ENCODE results near the gene AFAP1.

The AFAP1 gene

DNA sequence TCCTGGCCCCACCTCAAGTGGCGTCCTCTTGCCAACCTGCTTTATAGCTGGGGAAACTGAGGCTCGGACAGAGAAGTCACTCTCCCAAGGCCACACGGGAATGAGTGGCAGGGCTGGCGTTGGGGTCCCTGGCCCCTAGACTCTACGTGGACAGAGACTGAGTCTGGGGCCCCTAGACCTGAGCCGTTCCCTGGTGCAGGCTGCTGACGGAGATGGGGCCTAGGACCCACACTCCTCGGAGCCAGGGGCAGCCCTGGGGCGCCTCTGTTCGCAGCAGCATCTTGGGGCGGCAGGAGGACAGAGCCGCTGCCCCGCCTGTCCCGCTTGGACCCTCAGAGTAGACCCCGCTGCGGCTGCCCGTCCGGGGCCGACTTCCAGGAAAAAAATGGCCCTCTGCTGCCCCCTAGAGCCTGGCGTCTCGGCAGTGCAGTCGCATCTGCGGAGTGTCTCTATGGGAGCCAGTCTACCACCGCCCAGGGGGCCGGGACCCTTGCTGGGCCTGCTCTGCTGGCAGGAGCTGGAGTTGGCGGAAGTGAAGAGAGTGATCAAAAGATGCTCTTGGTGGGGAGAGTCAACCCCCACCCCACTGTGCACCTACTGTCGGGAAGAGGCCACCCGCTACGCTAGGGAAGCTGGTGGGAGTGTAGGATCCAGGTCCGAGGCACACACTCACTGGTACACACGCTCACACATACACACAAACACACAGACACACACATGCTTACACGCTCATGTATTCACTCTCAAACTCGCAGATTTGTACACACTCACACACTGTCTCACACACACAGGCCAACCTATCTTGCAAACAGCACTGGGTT, 220.1 kb downstream of the AFAP1 start:
- peak; percentile 22 for DNase-seq (ENCODE audit: low read depth)
- TF ChIP-seq, protein P1, sequence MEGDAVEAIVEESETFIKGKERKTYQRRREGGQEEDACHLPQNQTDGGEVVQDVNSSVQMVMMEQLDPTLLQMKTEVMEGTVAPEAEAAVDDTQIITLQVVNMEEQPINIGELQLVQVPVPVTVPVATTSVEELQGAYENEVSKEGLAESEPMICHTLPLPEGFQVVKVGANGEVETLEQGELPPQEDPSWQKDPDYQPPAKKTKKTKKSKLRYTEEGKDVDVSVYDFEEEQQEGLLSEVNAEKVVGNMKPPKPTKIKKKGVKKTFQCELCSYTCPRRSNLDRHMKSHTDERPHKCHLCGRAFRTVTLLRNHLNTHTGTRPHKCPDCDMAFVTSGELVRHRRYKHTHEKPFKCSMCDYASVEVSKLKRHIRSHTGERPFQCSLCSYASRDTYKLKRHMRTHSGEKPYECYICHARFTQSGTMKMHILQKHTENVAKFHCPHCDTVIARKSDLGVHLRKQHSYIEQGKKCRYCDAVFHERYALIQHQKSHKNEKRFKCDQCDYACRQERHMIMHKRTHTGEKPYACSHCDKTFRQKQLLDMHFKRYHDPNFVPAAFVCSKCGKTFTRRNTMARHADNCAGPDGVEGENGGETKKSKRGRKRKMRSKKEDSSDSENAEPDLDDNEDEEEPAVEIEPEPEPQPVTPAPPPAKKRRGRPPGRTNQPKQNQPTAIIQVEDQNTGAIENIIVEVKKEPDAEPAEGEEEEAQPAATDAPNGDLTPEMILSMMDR (IDR thresholded peaks at IDR 0.05; ENCODE audit: insufficient read depth, low read depth, low read length, missing control alignments), result peak; percentile 75
- H3K4me3 ChIP-seq (ENCODE audit: low read depth, low read length), result no peak overlapping the region

DNA sequence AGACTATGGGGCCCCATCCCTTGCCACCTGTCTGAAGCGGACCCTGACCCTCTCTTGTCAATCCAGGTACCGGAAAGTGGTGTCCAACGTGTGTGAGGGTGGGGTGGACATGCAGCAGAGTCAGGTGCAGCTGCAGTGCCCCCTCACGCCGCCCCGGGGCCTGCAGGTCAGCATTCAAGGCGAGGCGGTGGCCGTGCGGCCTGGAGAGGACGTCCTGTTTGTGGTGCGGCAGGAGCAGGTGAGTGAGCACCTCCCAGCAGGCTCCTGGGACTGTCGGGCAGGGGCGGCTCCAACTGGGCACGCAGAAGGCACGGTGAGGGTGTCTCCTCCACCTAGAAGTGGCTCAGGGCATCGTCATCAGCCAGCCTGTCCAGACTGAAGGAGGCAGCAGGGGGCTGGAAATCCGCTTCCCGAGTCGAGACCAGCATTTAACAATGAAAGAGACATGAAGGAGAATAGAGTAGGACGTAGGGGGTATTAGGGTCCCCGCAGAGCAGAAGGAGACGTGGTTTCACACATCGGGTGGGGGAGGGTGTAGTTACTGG, 221.6 kb downstream of the AFAP1 start:
- no peak overlapping the region for H3K4me3 ChIP-seq (ENCODE audit: low read depth, low read length)
- DNase-seq (ENCODE audit: low read depth), result no peak
- TF ChIP-seq, protein P1 (IDR thresholded peaks at IDR 0.05; ENCODE audit: insufficient read depth, low read depth, low read length, missing control alignments), result no peak

DNA sequence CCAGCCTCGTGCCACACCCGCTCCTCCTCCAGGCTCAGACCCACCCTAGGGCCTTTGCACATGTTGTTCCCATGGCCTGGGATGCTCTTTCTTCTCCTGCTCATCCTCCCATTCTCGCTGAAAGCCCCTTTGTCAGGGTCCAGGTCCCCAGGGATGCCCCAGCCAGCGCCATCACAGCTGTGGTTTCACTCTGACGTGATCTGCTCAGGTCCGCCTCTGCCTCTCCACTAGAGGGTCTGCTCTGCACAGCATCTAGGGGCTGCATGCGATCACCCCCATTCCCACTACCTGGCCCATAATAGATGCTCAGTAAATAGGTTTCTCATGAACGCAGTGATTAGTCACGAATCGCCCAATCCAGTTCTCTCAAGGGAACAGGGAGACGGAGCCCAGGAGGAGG, 222.5 kb downstream of the AFAP1 start:
- DNase-seq (ENCODE audit: low read depth), result no peak
- TF ChIP-seq, protein P1 (IDR thresholded peaks at IDR 0.05; ENCODE audit: insufficient read depth, low read depth, low read length, missing control alignments), result no peak
- H3K4me3 ChIP-seq (ENCODE audit: low read depth, low read length), result no peak overlapping the region

GRCh38 chr4:7716010-7716721, 223.5 kb downstream of the AFAP1 start:
- H3K4me3 ChIP-seq (ENCODE audit: low read depth, low read length), result no peak overlapping the region
- DNase-seq (ENCODE audit: low read depth), result no peak

DNA sequence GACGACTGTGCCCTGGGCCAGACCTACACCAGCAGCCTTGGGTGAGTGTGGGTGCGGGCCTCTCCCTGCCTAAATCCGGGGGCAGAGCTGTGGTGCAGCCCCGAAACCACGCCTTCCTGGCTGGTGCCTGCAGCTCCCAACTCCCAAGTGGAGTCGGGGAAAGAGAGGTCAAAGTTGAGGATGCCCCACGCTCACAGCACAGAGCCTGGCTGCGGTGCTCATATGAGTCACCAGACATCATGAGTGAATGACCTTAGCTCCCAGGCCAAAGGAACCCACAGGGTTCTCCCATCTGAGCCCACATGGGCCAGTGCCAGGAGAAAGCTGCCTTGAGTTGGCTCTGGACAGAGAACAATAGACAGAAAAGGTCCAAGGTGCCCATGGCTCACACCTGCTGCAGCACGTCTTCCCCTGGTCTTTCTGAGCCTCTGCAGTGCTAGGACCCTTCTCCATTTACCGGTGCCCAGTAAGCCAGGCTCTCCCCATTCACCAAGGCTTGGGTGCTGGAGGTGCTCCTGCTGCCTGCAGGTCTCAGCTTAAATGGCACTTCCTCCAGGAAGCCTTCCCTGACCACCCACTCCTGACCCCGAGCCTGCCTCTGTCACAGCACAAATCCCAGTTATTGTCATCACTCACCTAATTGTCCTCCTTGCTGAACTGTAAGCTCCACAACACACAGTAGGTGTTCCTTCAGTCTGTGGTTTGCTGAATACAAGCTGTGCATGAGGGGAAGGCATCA, 224.2 kb downstream of the AFAP1 start:
- no peak for DNase-seq (ENCODE audit: low read depth)
- H3K4me3 ChIP-seq (ENCODE audit: low read depth, low read length), result no peak overlapping the region
- TF ChIP-seq, protein P1 (IDR thresholded peaks at IDR 0.05; ENCODE audit: insufficient read depth, low read depth, low read length, missing control alignments), result no peak

More at GRCh38 chr4:7716010-7716721, 223.5 kb downstream of the AFAP1 start:
- TF ChIP-seq, protein P1 (IDR thresholded peaks at IDR 0.05; ENCODE audit: insufficient read depth, low read depth, low read length, missing control alignments), result no peak

- no peak overlapping the region for H3K4me3 ChIP-seq (ENCODE audit: low read depth, low read length)
- TF ChIP-seq, protein P1 (IDR thresholded peaks at IDR 0.05; ENCODE audit: insufficient read depth, low read depth, low read length, missing control alignments), result no peak
- DNase-seq (ENCODE audit: low read depth), result no peak
These were observed 224.9 kb downstream of the AFAP1 start for GRCh38 chr4:7714738-7715137.
